ENCODE results near the gene FBXO8.
A peak's percentile ranks its signal among the peaks of the same experiment; 100 is the strongest.
"Not testable (repeated sequence)": the region's sequence is repeated elsewhere in the genome, so short reads cannot be mapped to it uniquely, and the experiment has no call there.

FBXO8 gene

DNA sequence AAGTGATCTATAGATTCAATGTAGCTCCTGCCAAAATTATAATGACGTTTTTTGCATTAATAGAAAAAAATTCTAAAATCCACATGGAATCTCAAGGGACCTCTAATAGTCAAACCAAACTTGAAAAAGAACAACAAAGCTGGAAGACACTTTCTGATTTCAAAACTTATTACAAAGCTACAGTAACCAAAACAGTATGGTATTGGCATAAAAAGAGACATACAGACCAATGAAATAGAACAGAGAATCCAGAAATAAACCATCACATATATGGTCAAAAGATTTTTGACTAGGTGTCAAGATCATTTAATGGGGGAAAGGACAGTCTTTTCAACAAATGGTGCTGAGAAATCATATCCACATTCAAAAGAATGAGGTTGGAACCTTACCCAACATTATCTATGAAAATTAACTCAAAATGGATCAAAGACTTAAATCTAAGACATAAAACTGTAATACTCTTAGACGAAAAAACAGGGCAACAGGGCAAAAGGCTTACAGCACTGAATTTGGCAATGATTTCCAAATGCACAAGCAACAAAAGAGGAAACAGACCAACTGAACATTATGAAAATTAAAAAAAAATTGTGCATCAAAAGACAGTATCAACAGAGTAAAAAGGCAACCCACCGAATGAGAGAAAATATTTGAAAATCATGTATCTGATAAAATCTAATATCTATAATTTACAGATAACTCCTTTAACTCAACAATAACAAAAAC is 3.9 kb downstream of the FBXO8 start:
- DNase-seq (ENCODE audit: low spot score in 2 of 2) (no peak), ATAC-seq (replicated peaks; ENCODE audit: extremely low read depth, poor library complexity, severe bottlenecking) (no peak)
- Mint-ChIP-seq H3K9me3 (no peaks in the 10 kb centered on the region), H3K36me3 (ENCODE audit: insufficient read depth) (peaks cover 20% of the 10 kb centered on the region), H3K4me1 (peaks cover 70% of the 10 kb centered on the region), H3K4me3 (no peak overlapping the region), H3K27ac (ENCODE audit: low read depth) (no peak overlapping the region), H3K27me3 (no peaks in the 10 kb centered on the region)

DNA sequence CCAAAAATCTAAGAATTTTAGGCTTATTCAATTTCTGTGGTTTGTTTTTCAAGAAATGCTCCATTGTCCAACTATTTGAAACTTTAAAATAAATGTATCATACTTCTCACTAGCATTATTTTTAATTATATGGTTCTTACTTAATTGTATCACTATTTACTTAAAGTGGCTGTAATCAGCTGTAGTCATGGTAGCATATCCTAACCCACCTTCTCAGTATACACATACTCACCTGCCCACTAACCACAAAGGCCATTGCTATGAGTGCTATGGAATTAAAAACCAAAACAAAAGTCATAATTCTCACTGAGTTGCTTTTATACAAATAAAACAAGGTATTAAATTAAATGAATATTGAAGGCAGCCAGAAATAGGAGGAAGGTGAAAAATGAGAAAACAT is 5.0 kb downstream of the FBXO8 start:
- Mint-ChIP-seq H3K27ac (ENCODE audit: low read depth) (peak overlapping the region; percentile 13), H3K9me3 (no peaks in the 10 kb centered on the region), H3K36me3 (ENCODE audit: insufficient read depth) (peaks cover 14% of the 10 kb centered on the region), H3K27me3 (no peaks in the 10 kb centered on the region), H3K4me3 (no peak overlapping the region), H3K4me1 (peaks cover 59% of the 10 kb centered on the region)
- ATAC-seq (replicated peaks; ENCODE audit: extremely low read depth, poor library complexity, severe bottlenecking) (no peak), DNase-seq (ENCODE audit: low spot score in 2 of 2) (no peak)

GRCh38 chr4:174277433-174277832 is 6.0 kb downstream of the FBXO8 start:
- Mint-ChIP-seq H3K36me3 (ENCODE audit: insufficient read depth) (peaks cover 7% of the 10 kb centered on the region), H3K4me3 (no peak overlapping the region), H3K9me3 (no peaks in the 10 kb centered on the region), H3K4me1 (peaks cover 53% of the 10 kb centered on the region), H3K27me3 (no peaks in the 10 kb centered on the region), H3K27ac (ENCODE audit: low read depth) (no peak overlapping the region)
- DNase-seq (ENCODE audit: low spot score in 2 of 2) (no peak), ATAC-seq (replicated peaks; ENCODE audit: extremely low read depth, poor library complexity, severe bottlenecking) (no peak)

GRCh38 chr4:174275101-174275500 is 8.4 kb downstream of the FBXO8 start:
- H3K36me3 Mint-ChIP-seq (ENCODE audit: insufficient read depth) = peaks cover 4% of the 10 kb centered on the region
- H3K4me3 Mint-ChIP-seq = no peak overlapping the region
- no peaks in the 10 kb centered on the region for H3K9me3 Mint-ChIP-seq
- no peak overlapping the region for H3K27ac Mint-ChIP-seq (ENCODE audit: low read depth)
- DNase-seq (ENCODE audit: low spot score in 2 of 2) (no peak), ATAC-seq (replicated peaks; ENCODE audit: extremely low read depth, poor library complexity, severe bottlenecking) (no peak)
- peaks cover 51% of the 10 kb centered on the region for H3K4me1 Mint-ChIP-seq
- H3K27me3 Mint-ChIP-seq = no peaks in the 10 kb centered on the region

GRCh38 chr4:174274436-174274835 is 9.0 kb downstream of the FBXO8 start:
- no peak overlapping the region for H3K4me3 Mint-ChIP-seq
- no peak overlapping the region for H3K27ac Mint-ChIP-seq (ENCODE audit: low read depth)
- H3K27me3 Mint-ChIP-seq = no peaks in the 10 kb centered on the region
- H3K4me1 Mint-ChIP-seq = peaks cover 44% of the 10 kb centered on the region
- DNase-seq (ENCODE audit: low spot score in 2 of 2) (no peak), ATAC-seq (replicated peaks; ENCODE audit: extremely low read depth, poor library complexity, severe bottlenecking) (no peak)
- H3K9me3 Mint-ChIP-seq = no peaks in the 10 kb centered on the region
- H3K36me3 Mint-ChIP-seq (ENCODE audit: insufficient read depth) = peaks cover 4% of the 10 kb centered on the region

GRCh38 chr4:174273930-174274329 is 9.5 kb downstream of the FBXO8 start:
- Mint-ChIP-seq H3K4me1 (peaks cover 39% of the 10 kb centered on the region), H3K9me3 (no peaks in the 10 kb centered on the region), H3K36me3 (ENCODE audit: insufficient read depth) (peaks cover 2% of the 10 kb centered on the region), H3K27ac (ENCODE audit: low read depth) (no peak overlapping the region), H3K4me3 (no peak overlapping the region), H3K27me3 (no peaks in the 10 kb centered on the region)
- DNase-seq (ENCODE audit: low spot score in 2 of 2) = no peak
- no peak for ATAC-seq (replicated peaks; ENCODE audit: extremely low read depth, poor library complexity, severe bottlenecking)

GRCh38 chr4:174266416-174266815 is 17.1 kb downstream of the FBXO8 start:
- ATAC-seq (replicated peaks; ENCODE audit: extremely low read depth, poor library complexity, severe bottlenecking) (no peak), DNase-seq (ENCODE audit: low spot score in 2 of 2) (no peak)
- Mint-ChIP-seq H3K4me1 (peaks cover 16% of the 10 kb centered on the region), H3K27ac (ENCODE audit: low read depth) (no peak overlapping the region), H3K9me3 (no peaks in the 10 kb centered on the region), H3K27me3 (no peaks in the 10 kb centered on the region), H3K36me3 (ENCODE audit: insufficient read depth) (peaks cover 5% of the 10 kb centered on the region), H3K4me3 (no peak overlapping the region)

GRCh38 chr4:174265916-174266315 is 17.6 kb downstream of the FBXO8 start:
- H3K27ac Mint-ChIP-seq (ENCODE audit: low read depth) = no peak overlapping the region
- ATAC-seq (replicated peaks; ENCODE audit: extremely low read depth, poor library complexity, severe bottlenecking) (no peak), DNase-seq (ENCODE audit: low spot score in 2 of 2) (no peak)
- H3K36me3 Mint-ChIP-seq (ENCODE audit: insufficient read depth) = peaks cover 5% of the 10 kb centered on the region
- H3K9me3 Mint-ChIP-seq = no peaks in the 10 kb centered on the region
- no peaks in the 10 kb centered on the region for H3K27me3 Mint-ChIP-seq
- no peak overlapping the region for H3K4me3 Mint-ChIP-seq
- H3K4me1 Mint-ChIP-seq = peaks cover 11% of the 10 kb centered on the region

GRCh38 chr4:174263445-174263736 is 20.1 kb downstream of the FBXO8 start:
- Mint-ChIP-seq H3K27me3 (no peaks in the 10 kb centered on the region), H3K9me3 (no peaks in the 10 kb centered on the region), H3K4me3 (no peak overlapping the region), H3K36me3 (ENCODE audit: insufficient read depth) (peaks cover 11% of the 10 kb centered on the region), H3K27ac (ENCODE audit: low read depth) (no peak overlapping the region), H3K4me1 (peaks cover 9% of the 10 kb centered on the region)
- DNase-seq (ENCODE audit: low spot score in 2 of 2) = no peak
- ATAC-seq (replicated peaks; ENCODE audit: extremely low read depth, poor library complexity, severe bottlenecking) = no peak

GRCh38 chr4:174262624-174263444 is 20.6 kb downstream of the FBXO8 start:
- no peaks in the 10 kb centered on the region for H3K27me3 Mint-ChIP-seq
- H3K4me3 Mint-ChIP-seq = no peak overlapping the region

DNA sequence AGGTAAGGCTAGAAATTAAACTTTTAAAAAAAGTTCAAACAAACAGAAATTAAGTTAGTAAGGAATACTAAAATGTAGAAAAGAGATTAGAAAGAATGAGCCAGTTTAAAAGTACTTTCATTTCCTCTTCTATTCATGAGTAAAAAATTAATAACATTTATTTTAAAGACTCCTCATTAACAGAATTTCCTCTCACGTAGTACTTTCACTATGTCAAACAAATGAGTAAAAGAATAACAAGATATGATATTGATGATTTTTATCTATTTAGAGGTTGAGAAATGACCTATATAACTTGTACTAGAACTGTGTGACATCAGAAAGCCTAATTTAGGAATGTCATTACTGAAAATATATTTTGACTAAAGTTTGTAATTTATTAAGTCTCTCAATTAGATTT is 22.0 kb downstream of the FBXO8 start:
- not testable (repeated sequence) for ATAC-seq (replicated peaks; ENCODE audit: extremely low read depth, poor library complexity, severe bottlenecking)

More at GRCh38 chr4:174262624-174263444, 20.6 kb downstream of the FBXO8 start:
- DNase-seq (ENCODE audit: low spot score in 2 of 2) (no peak), ATAC-seq (replicated peaks; ENCODE audit: extremely low read depth, poor library complexity, severe bottlenecking) (no peak)
- peaks cover 9% of the 10 kb centered on the region for H3K4me1 Mint-ChIP-seq
- no peaks in the 10 kb centered on the region for H3K9me3 Mint-ChIP-seq
- no peak overlapping the region for H3K27ac Mint-ChIP-seq (ENCODE audit: low read depth)
- peaks cover 11% of the 10 kb centered on the region for H3K36me3 Mint-ChIP-seq (ENCODE audit: insufficient read depth)

GRCh38 chr4:174260099-174260498 is 23.4 kb downstream of the FBXO8 start:
- no peak for ATAC-seq (replicated peaks; ENCODE audit: extremely low read depth, poor library complexity, severe bottlenecking)
- Mint-ChIP-seq H3K27ac (ENCODE audit: low read depth) (no peak overlapping the region), H3K4me1 (peaks cover 9% of the 10 kb centered on the region)

More for the DNA sequence above, 22.0 kb downstream of the FBXO8 start:
- not testable (repeated sequence) for H3K27ac Mint-ChIP-seq (ENCODE audit: low read depth); H3K27me3 Mint-ChIP-seq; H3K4me3 Mint-ChIP-seq; H3K4me1 Mint-ChIP-seq; H3K9me3 Mint-ChIP-seq; DNase-seq (ENCODE audit: low spot score in 2 of 2)
- H3K36me3 Mint-ChIP-seq (ENCODE audit: insufficient read depth) = peaks cover 13% of the 10 kb centered on the region

GRCh38 chr4:174259580-174259979 is 23.9 kb downstream of the FBXO8 start:
- no peak overlapping the region for H3K27ac Mint-ChIP-seq (ENCODE audit: low read depth)
- ATAC-seq (replicated peaks; ENCODE audit: extremely low read depth, poor library complexity, severe bottlenecking) (no peak), DNase-seq (ENCODE audit: low spot score in 2 of 2) (no peak)
- H3K27me3 Mint-ChIP-seq = no peaks in the 10 kb centered on the region
- H3K36me3 Mint-ChIP-seq (ENCODE audit: insufficient read depth) = peaks cover 11% of the 10 kb centered on the region
- no peaks in the 10 kb centered on the region for H3K9me3 Mint-ChIP-seq
- H3K4me3 Mint-ChIP-seq = no peak overlapping the region
- peaks cover 5% of the 10 kb centered on the region for H3K4me1 Mint-ChIP-seq

More at GRCh38 chr4:174260099-174260498, 23.4 kb downstream of the FBXO8 start:
- DNase-seq (ENCODE audit: low spot score in 2 of 2) = no peak
- no peaks in the 10 kb centered on the region for H3K9me3 Mint-ChIP-seq
- H3K36me3 Mint-ChIP-seq (ENCODE audit: insufficient read depth) = peaks cover 11% of the 10 kb centered on the region
- H3K27me3 Mint-ChIP-seq = no peaks in the 10 kb centered on the region
- H3K4me3 Mint-ChIP-seq = no peak overlapping the region

Measured in central memory CD8-positive, alpha-beta T cell (primary cell).